Activated CD4-positive, alpha-beta T cell treated with anti-CD3 and anti-CD28 coated beads, Interleukin-2, amount 50 U/mL, for 24 hours (primary cell): ENCODE data around the gene RECK.
"Not testable (repeated sequence)": the region's sequence is repeated elsewhere in the genome, so short reads cannot be mapped to it uniquely, and the experiment has no call there.

Experiments used
- DNase-seq, 2 donors: peaks; one replicate each; pipeline ENCODE4 v3.0.0-alpha.2; 2020; ENCODE audit warnings: low read depth in 1 of 2, low spot score in 1 of 2

Gene RECK, protein sequence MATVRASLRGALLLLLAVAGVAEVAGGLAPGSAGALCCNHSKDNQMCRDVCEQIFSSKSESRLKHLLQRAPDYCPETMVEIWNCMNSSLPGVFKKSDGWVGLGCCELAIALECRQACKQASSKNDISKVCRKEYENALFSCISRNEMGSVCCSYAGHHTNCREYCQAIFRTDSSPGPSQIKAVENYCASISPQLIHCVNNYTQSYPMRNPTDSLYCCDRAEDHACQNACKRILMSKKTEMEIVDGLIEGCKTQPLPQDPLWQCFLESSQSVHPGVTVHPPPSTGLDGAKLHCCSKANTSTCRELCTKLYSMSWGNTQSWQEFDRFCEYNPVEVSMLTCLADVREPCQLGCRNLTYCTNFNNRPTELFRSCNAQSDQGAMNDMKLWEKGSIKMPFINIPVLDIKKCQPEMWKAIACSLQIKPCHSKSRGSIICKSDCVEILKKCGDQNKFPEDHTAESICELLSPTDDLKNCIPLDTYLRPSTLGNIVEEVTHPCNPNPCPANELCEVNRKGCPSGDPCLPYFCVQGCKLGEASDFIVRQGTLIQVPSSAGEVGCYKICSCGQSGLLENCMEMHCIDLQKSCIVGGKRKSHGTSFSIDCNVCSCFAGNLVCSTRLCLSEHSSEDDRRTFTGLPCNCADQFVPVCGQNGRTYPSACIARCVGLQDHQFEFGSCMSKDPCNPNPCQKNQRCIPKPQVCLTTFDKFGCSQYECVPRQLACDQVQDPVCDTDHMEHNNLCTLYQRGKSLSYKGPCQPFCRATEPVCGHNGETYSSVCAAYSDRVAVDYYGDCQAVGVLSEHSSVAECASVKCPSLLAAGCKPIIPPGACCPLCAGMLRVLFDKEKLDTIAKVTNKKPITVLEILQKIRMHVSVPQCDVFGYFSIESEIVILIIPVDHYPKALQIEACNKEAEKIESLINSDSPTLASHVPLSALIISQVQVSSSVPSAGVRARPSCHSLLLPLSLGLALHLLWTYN

DNA sequence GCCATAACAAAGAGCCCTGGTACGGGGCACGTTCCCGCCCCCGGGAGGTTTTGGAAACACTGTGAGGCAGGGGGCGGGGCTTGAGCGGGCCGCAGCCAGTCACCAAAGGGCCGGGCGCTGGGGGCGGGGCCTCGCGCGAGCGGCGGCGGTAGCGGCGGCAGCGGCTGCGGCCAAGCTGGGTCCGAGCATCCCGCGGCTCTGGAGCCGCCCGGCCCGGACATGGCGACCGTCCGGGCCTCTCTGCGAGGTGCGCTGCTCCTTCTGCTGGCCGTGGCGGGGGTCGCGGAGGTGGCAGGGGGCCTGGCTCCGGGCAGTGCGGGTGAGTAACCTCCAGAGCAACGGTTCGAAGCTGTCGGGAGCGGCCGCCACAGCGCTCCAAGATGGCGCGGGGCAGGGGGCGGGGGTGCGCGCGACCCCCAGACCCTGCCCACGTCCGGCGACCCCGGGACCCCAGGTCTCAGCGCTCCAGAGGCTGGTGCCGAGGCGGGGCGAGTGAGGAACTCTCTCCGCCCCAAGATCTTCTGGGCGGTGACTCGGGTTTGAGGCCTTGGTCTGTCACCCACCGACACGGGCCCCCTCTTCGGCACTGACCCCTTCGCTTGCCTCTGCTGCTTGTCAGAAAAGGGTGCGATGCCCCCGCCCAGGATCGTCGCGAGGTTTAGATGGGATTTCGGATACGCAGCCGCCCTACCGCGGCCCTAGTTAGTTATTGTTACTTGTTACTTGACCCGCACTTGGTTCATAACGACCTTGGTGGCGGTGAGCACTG lies at the start of gene RECK:
Gene RECK (plus strand): TSS at position 134 of the 769 bp plus-strand sequence. CDS start 86 bp downstream, at position 220.
- peak; percentile 72 to 82 for DNase-seq

- DNase-seq = no peak
Measured at GRCh38 chr9:35990155-35990554, 46.6 kb upstream of the RECK start.

GRCh38 chr9:35993136-35993535 lies 43.6 kb upstream of the RECK start:
- not testable (repeated sequence) for DNase-seq

DNA sequence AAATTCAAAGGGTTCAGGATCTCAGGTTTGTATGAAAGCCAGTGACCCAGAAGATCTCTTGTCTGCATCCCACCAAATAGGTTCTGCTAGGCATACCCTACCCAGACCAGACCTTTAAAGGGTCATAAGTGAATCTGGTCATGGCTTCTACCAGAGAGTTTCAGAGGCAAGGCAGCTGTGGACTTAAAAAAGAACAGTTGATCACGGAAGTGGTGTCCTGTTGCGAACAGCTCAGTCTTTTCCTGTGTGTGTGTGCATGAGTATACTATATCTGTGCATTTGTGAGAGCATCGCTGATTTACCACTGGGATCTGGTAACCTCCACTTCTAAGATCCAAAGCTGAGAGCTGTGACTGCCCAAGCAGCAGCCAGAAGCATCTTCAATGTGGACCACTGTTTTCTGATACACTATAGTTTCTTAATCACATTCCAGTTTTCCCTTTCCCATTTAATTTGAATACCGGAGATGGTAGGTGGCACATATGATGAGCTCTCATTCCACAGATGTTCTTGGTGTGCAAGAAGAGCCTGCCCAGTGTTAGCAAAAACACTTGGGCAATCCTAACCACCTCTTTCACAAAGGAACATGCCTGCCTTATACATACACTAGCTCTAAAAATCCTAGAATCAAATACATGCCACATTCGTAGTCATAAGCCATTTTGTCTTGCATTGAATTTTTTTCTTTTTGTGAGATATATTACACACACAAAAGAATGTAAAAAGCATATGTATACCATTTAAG lies 42.6 kb upstream of the RECK start:
- DNase-seq = no peak

GRCh38 chr9:35994959-35995358 lies 41.8 kb upstream of the RECK start:
- DNase-seq = no peak

GRCh38 chr9:35996358-35996970 lies 40.2 kb upstream of the RECK start:
- no peak for DNase-seq

- not testable (repeated sequence) for DNase-seq
Measured at GRCh38 chr9:35997016-35997415, 39.7 kb upstream of the RECK start.

DNA sequence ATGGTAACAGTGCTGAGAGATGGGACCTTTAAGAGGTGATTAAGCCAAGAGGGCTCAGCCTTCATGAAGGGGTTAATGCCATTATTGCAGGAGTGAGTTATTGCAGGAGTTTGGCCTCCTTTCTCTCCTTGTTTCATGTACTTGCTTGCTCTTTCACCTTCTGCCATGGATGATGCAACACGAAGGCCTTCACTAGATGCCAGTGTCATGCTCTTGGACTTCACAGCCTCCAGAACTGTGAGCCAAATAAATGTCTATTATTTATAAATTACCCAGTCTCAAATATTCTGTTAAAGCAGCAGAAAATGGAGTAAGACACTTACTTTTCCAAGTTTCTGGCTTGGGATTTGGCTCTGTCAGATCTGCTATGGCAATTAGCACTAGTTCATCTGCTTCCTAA lies 38.4 kb upstream of the RECK start:
- DNase-seq = no peak

GRCh38 chr9:36005891-36006290 lies 30.8 kb upstream of the RECK start:
- DNase-seq = no peak

- no peak for DNase-seq
Measured at GRCh38 chr9:36006549-36007315, 30.0 kb upstream of the RECK start.

- DNase-seq = no peak
Measured at GRCh38 chr9:36007316-36007708, 29.4 kb upstream of the RECK start.

- DNase-seq = no peak
Measured at GRCh38 chr9:36007852-36008251, 28.9 kb upstream of the RECK start.

GRCh38 chr9:36008774-36009300 lies 27.9 kb upstream of the RECK start:
- DNase-seq = peak; percentile 9 to 74

DNA sequence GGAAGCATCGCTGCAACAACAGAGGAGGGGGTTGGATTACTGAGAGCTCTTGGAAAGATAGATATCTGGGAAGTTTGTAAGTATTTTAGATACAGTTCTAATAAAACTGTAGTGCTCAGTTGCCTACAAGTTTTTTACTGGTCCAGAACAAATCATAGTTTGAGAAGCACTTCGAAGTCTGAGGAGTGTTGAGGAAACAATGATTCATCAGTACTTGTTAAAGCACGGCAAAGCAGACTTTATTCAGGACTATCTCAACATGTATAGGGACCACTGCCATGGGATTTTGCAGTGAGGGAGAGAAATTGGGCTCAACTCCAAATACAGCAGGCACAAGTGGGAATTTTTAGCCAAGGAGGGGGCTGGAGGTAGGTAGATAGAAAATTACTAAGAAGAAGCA lies 25.3 kb upstream of the RECK start:
- DNase-seq = no peak

- no peak for DNase-seq
Measured at GRCh38 chr9:36017278-36017677, 19.4 kb upstream of the RECK start.

- DNase-seq = no peak
Measured at GRCh38 chr9:36018129-36018528, 18.6 kb upstream of the RECK start.

GRCh38 chr9:36018891-36019720 lies 17.6 kb upstream of the RECK start:
- no peak for DNase-seq

DNA sequence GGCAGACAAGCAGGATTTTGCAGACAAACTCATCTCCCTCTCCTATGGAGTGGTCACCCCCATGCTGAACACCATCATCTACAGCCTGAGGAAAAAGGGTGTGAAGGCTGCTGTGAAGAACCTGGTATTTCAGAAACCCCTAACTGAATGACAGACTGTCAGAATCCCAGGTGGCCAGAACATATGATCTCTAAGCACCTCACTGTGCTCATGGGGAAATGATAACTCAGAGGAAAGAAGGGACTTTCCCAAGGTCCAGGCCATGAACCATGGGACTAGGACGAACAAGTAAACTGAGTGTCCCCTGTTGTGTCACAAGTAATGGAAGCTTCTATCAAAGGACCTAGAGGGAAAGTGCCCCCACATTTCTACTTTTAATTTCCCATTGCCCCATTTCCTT lies 14.7 kb upstream of the RECK start:
- DNase-seq = no peak
